T-helper 1 cell (primary cell): ENCODE data around the gene CFAP65.
A peak's percentile ranks its signal among the peaks of the same experiment; 100 is the strongest.

Experiments
- DNase-seq, 5 donors: peaks; one replicate each; pipeline ENCODE4 v3.0.0-alpha.2; 2012 to 2020

Gene CFAP65

GRCh38 chr2:218963601-218964000 lies 77.7 kb downstream of the CFAP65 start:
- no peak for DNase-seq

DNA sequence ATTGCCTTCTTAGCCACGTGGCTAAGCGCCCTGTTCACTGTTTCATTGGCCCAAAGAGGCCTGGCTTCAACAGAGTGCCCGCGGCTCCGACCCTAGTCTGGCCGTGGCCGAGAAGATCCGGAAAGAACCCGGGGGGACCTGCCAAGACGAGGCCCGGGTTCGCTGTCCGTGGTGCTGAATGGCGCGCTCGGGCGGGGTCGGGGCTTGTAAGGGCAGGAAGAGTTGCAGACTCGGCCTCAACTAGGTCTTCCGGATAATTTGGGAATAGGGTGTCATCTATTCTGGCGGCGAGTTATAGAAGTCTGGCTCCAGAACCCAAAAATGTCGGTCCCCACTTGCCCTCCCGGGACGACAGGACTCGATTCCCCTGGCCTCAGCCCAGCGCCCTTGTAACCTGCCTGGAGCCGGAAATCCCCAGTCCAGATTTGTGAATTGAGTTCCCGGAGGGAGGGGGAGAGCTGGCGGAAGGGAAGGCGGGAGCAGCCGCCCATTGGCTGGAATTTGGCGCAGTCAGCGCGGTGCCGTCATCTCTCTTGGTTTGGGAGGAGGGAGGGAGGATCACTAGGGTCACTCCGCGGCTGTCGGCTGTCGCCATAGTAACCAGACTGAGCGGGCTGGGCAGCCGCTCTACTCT lies 78.3 kb downstream of the CFAP65 start:
- DNase-seq = peak in 2 of 5 donors; percentile 47 to 56

GRCh38 chr2:218961651-218962570 lies 79.4 kb downstream of the CFAP65 start:
- no peak for DNase-seq

GRCh38 chr2:218961229-218961628 lies 80.1 kb downstream of the CFAP65 start:
- DNase-seq = no peak

DNA sequence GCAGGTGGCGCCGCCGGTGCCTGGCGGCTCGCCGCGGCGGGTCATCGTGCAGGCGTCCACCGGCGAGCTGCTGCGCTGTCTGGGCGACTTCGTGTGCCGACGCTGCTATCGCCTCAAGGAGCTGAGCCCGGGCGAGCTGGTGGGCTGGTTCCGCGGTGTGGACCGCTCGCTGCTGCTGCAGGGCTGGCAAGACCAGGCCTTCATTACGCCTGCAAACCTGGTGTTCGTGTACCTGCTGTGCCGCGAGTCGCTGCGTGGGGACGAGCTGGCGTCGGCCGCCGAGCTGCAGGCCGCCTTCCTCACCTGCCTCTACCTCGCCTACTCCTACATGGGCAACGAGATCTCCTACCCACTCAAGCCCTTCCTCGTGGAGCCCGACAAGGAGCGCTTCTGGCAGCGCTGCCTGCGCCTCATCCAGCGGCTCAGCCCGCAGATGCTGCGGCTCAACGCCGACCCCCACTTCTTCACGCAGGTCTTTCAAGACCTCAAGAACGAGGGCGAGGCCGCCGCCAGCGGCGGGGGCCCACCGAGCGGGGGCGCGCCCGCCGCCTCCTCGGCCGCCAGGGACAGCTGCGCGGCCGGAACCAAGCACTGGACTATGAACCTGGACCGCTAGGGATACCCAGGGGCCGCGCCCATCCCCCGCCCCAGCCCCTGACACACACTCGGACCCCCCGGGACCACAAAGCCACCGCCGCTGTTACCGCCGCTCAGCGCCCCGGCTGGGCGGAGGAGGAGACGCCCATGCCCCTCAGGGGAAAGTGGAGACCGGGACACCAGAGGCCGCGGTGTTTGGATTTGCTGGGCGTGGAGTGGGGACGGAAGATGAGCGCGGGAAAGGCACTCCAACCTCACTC lies 80.8 kb downstream of the CFAP65 start:
- no peak for DNase-seq

DNA sequence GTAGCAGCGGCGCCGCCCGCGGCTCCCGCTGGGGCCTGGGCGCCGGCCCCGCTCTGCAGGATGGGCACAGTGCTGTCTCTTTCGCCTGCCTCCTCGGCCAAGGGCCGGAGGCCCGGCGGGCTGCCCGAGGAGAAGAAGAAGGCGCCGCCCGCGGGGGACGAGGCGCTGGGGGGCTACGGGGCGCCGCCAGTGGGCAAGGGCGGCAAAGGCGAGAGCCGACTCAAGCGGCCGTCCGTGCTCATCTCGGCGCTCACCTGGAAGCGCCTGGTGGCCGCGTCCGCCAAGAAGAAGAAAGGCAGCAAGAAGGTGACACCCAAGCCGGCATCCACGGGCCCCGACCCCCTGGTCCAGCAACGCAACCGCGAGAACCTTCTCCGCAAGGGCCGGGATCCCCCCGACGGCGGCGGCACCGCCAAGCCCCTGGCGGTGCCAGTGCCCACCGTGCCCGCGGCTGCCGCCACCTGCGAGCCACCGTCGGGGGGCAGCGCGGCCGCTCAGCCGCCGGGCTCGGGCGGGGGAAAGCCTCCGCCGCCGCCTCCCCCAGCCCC lies 81.5 kb downstream of the CFAP65 start:
- no peak for DNase-seq

GRCh38 chr2:218959141-218959731 lies 82.1 kb downstream of the CFAP65 start, which contains the start of gene CDK5R2:
Gene CDK5R2, plus strand, starts transcription at chr2:218959666. Its CDS starts 155 bp downstream, at chr2:218959821.
- peak in 3 of 5 donors; percentile 26 to 71 (median 26) for DNase-seq

- no peak for DNase-seq
These were observed 83.0 kb downstream of the CFAP65 start for GRCh38 chr2:218958276-218958675.

DNA sequence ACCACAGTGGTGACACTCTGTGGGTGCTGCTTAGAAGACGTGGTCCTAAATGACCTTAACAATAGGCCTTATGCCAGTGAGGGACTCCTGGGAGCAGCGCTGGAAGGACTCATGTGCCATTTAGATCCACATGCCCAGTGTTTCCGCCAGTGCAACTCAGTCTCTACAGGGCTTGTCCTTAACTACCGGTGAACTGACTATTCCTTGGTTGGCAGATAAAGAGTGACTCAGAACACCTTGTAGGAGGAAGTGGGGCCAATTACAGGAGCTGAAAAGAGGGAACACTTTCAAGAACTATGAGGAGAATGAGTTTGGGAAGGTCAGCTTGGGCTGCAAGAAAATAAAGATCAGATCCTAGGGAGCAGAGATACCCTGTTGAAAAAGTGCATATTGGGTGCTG lies 83.6 kb downstream of the CFAP65 start:
- no peak for DNase-seq

- no peak for DNase-seq
These were observed 85.3 kb downstream of the CFAP65 start for GRCh38 chr2:218956039-218956438.

DNA sequence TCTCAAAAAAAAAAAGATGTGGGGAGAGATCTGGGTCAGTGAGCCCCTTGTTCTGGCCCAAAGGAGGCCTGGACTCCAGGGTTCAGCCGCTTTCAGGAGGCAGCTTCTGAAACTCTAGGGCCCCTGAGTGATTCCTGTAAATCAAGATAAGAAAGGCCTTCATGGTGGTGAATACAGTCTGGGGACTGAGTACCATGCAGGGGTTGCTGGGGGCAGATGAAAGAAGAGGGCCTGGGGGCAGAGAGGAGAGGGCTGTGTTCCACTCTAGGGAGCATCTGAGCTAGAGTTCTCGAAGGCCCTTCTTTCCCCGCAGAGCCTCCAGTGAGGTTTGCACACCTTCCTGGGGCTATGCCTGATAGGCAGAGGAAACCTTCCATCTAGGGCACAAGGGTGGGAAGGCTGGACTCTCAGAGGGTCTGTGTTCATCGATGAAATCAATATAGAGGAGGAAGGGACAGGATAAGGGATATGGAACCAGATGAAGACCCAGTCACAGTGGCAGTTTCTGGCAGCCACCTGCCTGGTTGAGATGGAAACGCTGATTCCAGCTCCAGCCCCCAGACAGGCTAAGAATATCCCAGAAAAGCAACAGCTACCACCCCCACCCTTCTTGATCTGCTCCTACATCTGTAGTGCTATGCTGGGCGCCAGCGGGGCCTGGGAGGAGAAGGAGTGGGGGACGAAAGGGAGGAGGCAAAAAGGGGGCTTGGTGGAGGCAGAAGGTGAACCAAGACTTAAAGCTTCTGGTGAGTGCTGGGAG lies 86.6 kb downstream of the CFAP65 start:
- DNase-seq = no peak

DNA sequence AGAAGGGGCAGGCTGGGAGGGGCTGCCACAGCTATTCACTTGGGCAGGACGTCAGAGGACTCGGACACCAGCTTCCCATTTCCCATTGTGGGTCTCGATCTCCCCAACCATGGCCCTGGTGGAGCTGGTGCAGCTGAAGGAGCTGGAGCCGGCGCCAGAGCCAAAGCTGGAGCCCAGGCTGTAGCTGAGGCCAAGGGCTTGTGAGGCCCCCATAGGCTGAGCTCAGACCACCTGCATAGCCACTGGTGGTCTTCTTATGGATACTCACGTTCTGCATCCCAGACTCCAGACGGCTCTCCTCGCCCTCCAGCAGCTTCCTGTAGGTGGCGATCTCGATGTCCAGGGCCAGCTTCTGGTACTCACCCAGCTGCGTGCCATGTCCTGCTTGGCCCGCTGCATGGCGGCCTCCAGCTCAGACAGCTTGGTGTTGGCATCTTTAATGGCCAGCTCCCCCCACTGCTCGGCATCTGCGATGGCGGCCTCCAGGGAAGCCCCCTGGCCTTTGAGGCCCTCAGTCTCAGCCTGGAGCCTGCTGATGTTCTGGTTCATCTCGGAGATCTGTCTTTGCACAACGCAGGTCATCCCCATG lies 87.9 kb downstream of the CFAP65 start:
- no peak for DNase-seq
